Measurements from ENCODE around the gene SYT6.

SYT6 gene

GRCh38 chr1:114100148-114100547 is 53.5 kb downstream of the SYT6 start:
- no peak for TF ChIP-seq TAF1 (IDR thresholded peaks at IDR 0.05; ENCODE audit: low read depth, low read length)
- TF ChIP-seq PAX5 (IDR thresholded peaks at IDR 0.05; ENCODE audit: insufficient read depth, low read length, severe bottlenecking): no peak
- TF ChIP-seq SPI1 (IDR thresholded peaks at IDR 0.05; ENCODE audit: low read depth, low read length): no peak
- TF ChIP-seq POU2F2 (IDR thresholded peaks at IDR 0.05; ENCODE audit: low read depth, low read length): no peak
- no peak for TF ChIP-seq POLR2AphosphoS5 (IDR thresholded peaks at IDR 0.05; ENCODE audit: low read depth, low read length)
- no peak for TF ChIP-seq POLR2A (IDR thresholded peaks at IDR 0.05; ENCODE audit: low read depth, low read length)
- DNase-seq (ENCODE audit: insufficient read length, low spot score) (no peak), FAIRE-seq (no peak)

GRCh38 chr1:114099268-114099667 is 54.4 kb downstream of the SYT6 start:
- no peak for TF ChIP-seq POU2F2 (IDR thresholded peaks at IDR 0.05; ENCODE audit: low read depth, low read length)
- no peak for FAIRE-seq
- no peak for DNase-seq (ENCODE audit: insufficient read length, low spot score)

GRCh38 chr1:114097109-114097508 is 56.6 kb downstream of the SYT6 start:
- DNase-seq (ENCODE audit: insufficient read length, low spot score): no peak
- FAIRE-seq: no peak
- no peak for TF ChIP-seq POLR2A (IDR thresholded peaks at IDR 0.05; ENCODE audit: low read depth, low read length)
- TF ChIP-seq PAX5 (IDR thresholded peaks at IDR 0.05; ENCODE audit: insufficient read depth, low read length, severe bottlenecking): no peak
- TF ChIP-seq TAF1 (IDR thresholded peaks at IDR 0.05; ENCODE audit: low read depth, low read length): no peak
- TF ChIP-seq SPI1 (IDR thresholded peaks at IDR 0.05; ENCODE audit: low read depth, low read length): no peak
- no peak for TF ChIP-seq POU2F2 (IDR thresholded peaks at IDR 0.05; ENCODE audit: low read depth, low read length)
- no peak for TF ChIP-seq POLR2AphosphoS5 (IDR thresholded peaks at IDR 0.05; ENCODE audit: low read depth, low read length)

GRCh38 chr1:114094675-114095074 is 59.0 kb downstream of the SYT6 start:
- FAIRE-seq (no peak), DNase-seq (ENCODE audit: insufficient read length, low spot score) (no peak)
- no peak for TF ChIP-seq SPI1 (IDR thresholded peaks at IDR 0.05; ENCODE audit: low read depth, low read length)

- DNase-seq (ENCODE audit: insufficient read length, low spot score) (no peak), FAIRE-seq (no peak)
- TF ChIP-seq POLR2AphosphoS5 (IDR thresholded peaks at IDR 0.05; ENCODE audit: low read depth, low read length) (no peak), TAF1 (IDR thresholded peaks at IDR 0.05; ENCODE audit: low read depth, low read length) (no peak)
These were observed 59.4 kb downstream of the SYT6 start for GRCh38 chr1:114094363-114094634.

GRCh38 chr1:114093624-114094362 is 59.9 kb downstream of the SYT6 start:
- FAIRE-seq: no peak
- TF ChIP-seq SPI1 (IDR thresholded peaks at IDR 0.05; ENCODE audit: low read depth, low read length) (no peak), POLR2AphosphoS5 (IDR thresholded peaks at IDR 0.05; ENCODE audit: low read depth, low read length) (no peak), TAF1 (IDR thresholded peaks at IDR 0.05; ENCODE audit: low read depth, low read length) (no peak), POU2F2 (IDR thresholded peaks at IDR 0.05; ENCODE audit: low read depth, low read length) (no peak), PAX5 (IDR thresholded peaks at IDR 0.05; ENCODE audit: insufficient read depth, low read length, severe bottlenecking) (no peak)
- DNase-seq (ENCODE audit: insufficient read length, low spot score): no peak

- DNase-seq (ENCODE audit: insufficient read length, low spot score) (no peak), FAIRE-seq (no peak)
- TF ChIP-seq SPI1 (IDR thresholded peaks at IDR 0.05; ENCODE audit: low read depth, low read length) (no peak), POLR2A (IDR thresholded peaks at IDR 0.05; ENCODE audit: low read depth, low read length) (no peak), POU2F2 (IDR thresholded peaks at IDR 0.05; ENCODE audit: low read depth, low read length) (no peak), PAX5 (IDR thresholded peaks at IDR 0.05; ENCODE audit: insufficient read depth, low read length, severe bottlenecking) (no peak)
These were observed 61.2 kb downstream of the SYT6 start for GRCh38 chr1:114092186-114093062.

- TF ChIP-seq POLR2A (IDR thresholded peaks at IDR 0.05; ENCODE audit: low read depth, low read length) (no peak), TAF1 (IDR thresholded peaks at IDR 0.05; ENCODE audit: low read depth, low read length) (no peak), POU2F2 (IDR thresholded peaks at IDR 0.05; ENCODE audit: low read depth, low read length) (no peak), POLR2AphosphoS5 (IDR thresholded peaks at IDR 0.05; ENCODE audit: low read depth, low read length) (no peak), PAX5 (IDR thresholded peaks at IDR 0.05; ENCODE audit: insufficient read depth, low read length, severe bottlenecking) (no peak), SPI1 (IDR thresholded peaks at IDR 0.05; ENCODE audit: low read depth, low read length) (no peak)
- no peak for FAIRE-seq
These were observed 62.0 kb downstream of the SYT6 start for GRCh38 chr1:114091711-114092110.

GRCh38 chr1:114090738-114091505 is 62.7 kb downstream of the SYT6 start:
- no peak for TF ChIP-seq SPI1 (IDR thresholded peaks at IDR 0.05; ENCODE audit: low read depth, low read length)
- DNase-seq (ENCODE audit: insufficient read length, low spot score): no peak
- FAIRE-seq: no peak

More at GRCh38 chr1:114091711-114092110, 62.0 kb downstream of the SYT6 start:
- no peak for DNase-seq (ENCODE audit: insufficient read length, low spot score)

- DNase-seq (ENCODE audit: insufficient read length, low spot score): no peak
- no peak for FAIRE-seq
- TF ChIP-seq TAF1 (IDR thresholded peaks at IDR 0.05; ENCODE audit: low read depth, low read length): no peak
- TF ChIP-seq POLR2AphosphoS5 (IDR thresholded peaks at IDR 0.05; ENCODE audit: low read depth, low read length): no peak
- no peak for TF ChIP-seq POLR2A (IDR thresholded peaks at IDR 0.05; ENCODE audit: low read depth, low read length)
- no peak for TF ChIP-seq PAX5 (IDR thresholded peaks at IDR 0.05; ENCODE audit: insufficient read depth, low read length, severe bottlenecking)
- TF ChIP-seq POU2F2 (IDR thresholded peaks at IDR 0.05; ENCODE audit: low read depth, low read length): no peak
- TF ChIP-seq SPI1 (IDR thresholded peaks at IDR 0.05; ENCODE audit: low read depth, low read length): no peak
These were observed 64.0 kb downstream of the SYT6 start for GRCh38 chr1:114089502-114090138.
